Subcutaneous adipose tissue (tissue), 4 donors: Measurements from ENCODE around the gene IGFBP6. TPM values are rescaled to one million over a fixed set of nuclear protein-coding genes. Genes with fewer than 3 reads are reported as not detected.

Experiments used
- CTCF ChIP-seq: fragments of 450-650 bp; IDR thresholded peaks from one replicate; pipeline ENCODE4 v1.5.1; 2016; ENCODE audit warnings: low read depth, mild to moderate bottlenecking, control low read depth, antibody characterized with exemption, moderate library complexity
- total RNA-seq, 4 donors: library from RNA; depleted of rRNA; stranded (reverse); fragments of >200 nt; gene quantifications; one replicate each; pipeline ENCODE4 v1.1.0, GENCODE V29; 2016

The IGFBP6 gene
- total RNA-seq, 4 donors from 2014 or later = 224 to 1,933 (median 278) TPM

- TF ChIP-seq CTCF = no peak
Measured at GRCh38 chr12:53100466-53101151, 3.1 kb downstream of the IGFBP6 start.

GRCh38 chr12:53101266-53101665, 3.8 kb downstream of the IGFBP6 start:
- TF ChIP-seq CTCF = no peak

GRCh38 chr12:53101931-53102781, 4.7 kb downstream of the IGFBP6 start:
- TF ChIP-seq CTCF = no peak

- no peak for TF ChIP-seq CTCF
Measured at GRCh38 chr12:53102883-53103807, 5.7 kb downstream of the IGFBP6 start, which contains the start of gene SOAT2. Gene SOAT2, plus strand, starts transcription at chr12:53103486. Its CDS starts 92 bp downstream, at chr12:53103578.

- no peak for TF ChIP-seq CTCF
Measured at GRCh38 chr12:53103860-53104305, 6.4 kb downstream of the IGFBP6 start.

- no peak for TF ChIP-seq CTCF
Measured at GRCh38 chr12:53105256-53105655, 7.8 kb downstream of the IGFBP6 start.
